ENCODE measurements around the gene GSDMA.

Gene GSDMA

GRCh38 chr17:39926588-39927100, 36.2 kb upstream of the GSDMA start:
- Mint-ChIP-seq H3K4me3 (peak overlapping the region; percentile 86), H3K27me3 (no peaks in the 10 kb centered on the region), H3K4me1 (peaks cover 76% of the 10 kb centered on the region), H3K36me3 (peaks cover 26% of the 10 kb centered on the region), H3K9me3 (no peaks in the 10 kb centered on the region), H3K27ac (peak overlapping the region; percentile 87)
- ATAC-seq, result peak; percentile 67

GRCh38 chr17:39927101-39927928, 35.5 kb upstream of the GSDMA start, which contains the start of the genes LRRC3C and ORMDL3:
Gene LRRC3C, plus strand, starts transcription at chr17:39927732. Its CDS starts 13,792 bp downstream, at chr17:39941524.
Gene ORMDL3, minus strand, starts transcription at chr17:39927601. Its CDS starts 3,398 bp downstream, at chr17:39924203.
- H3K27ac Mint-ChIP-seq, result peak within 1 kb of the TSS; percentile 87
- peak; percentile 96 for ATAC-seq
- H3K9me3 Mint-ChIP-seq, result no peaks in the 10 kb centered on the region
- H3K27me3 Mint-ChIP-seq, result no peaks in the 10 kb centered on the region
- peak within 1 kb of the TSS; percentile 86 for H3K4me3 Mint-ChIP-seq
- H3K36me3 Mint-ChIP-seq, result peaks cover 19% of the 10 kb centered on the region
- H3K4me1 Mint-ChIP-seq, result peaks cover 69% of the 10 kb centered on the region

DNA sequence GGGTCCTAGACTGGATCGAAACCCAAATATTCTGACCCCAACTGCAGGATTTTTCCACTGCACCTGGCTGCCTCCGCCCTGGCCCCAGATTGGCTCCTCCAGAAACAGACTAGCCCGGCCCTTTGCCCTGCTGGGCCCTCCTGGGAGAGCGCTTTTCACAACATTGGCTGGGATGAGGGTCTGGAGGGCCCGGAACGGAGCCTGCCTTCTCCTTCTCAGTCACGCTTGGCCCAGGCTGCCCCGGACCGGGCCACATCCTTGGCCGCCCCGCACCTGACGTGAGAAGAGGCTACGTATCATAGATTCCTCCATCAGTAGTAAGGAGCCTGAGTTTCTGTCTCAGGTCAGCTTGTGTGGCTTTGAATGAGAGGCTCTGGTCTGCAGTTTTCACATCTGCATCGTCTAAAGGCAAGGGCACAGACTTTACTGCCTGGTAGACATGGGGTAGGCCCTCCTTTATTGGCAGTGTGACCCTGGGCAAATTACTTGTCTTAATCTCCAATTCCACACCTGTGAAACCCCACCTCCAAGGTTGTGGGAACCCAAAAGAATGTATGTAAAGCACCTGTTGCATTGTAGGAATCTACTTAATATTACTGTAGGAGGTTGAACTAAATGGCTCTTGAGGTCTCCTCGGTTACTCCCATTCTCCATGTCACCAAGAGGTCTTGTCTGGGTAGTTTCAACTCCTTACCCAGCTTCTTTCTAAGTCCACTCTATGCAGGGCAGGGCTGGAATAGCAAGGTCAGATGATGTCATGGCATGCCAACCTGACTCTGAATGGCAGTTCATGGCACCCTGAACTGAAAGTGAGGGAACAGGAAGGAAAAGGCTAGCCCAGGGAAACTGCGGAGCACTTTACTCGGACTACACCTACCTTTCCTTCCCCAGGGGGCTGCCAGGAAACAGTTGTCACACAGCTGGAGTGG, 34.6 kb upstream of the GSDMA start:
- Mint-ChIP-seq H3K9me3 (no peaks in the 10 kb centered on the region), H3K36me3 (peaks cover 10% of the 10 kb centered on the region), H3K27me3 (no peaks in the 10 kb centered on the region), H3K4me1 (peaks cover 62% of the 10 kb centered on the region), H3K4me3 (peak overlapping the region; percentile 86), H3K27ac (peak overlapping the region; percentile 87)
- ATAC-seq, result peak; percentile 24

DNA sequence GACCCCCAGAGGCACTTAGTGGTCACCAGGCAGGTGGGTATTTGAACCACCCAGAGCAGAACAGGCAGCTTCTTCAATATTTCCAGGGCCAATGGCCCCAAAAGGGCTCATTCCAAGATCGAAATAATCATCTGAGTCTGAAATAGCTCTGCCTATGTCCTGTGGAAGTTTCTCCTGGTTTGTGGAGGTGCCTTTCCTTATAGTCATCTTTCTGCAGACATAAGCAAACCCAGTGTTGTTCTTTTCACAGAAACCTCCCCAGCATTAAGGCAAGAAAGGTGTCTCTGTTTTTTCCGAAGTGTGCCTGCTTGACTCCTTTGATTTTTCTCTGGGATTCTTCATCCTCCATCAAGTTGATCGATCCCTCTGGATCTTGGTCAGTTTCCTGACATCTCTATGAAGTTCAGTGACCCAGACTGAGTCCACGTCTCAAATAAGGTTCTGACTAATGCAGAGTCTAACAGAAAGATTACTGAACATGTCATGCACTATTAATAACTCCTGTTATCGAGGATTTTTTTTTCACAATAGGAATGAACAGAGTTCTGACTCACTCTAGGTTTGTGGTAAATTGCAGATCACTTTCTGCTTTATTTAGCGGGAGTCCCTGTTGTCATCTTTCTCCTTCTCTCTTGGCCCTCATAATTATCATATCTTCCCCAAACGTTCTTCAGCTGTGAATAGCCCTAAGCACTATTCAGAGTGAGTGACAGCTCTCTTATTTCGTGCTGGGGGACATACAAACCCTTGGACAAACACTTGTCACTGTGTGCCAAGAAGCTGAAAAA, 33.8 kb upstream of the GSDMA start:
- H3K9me3 Mint-ChIP-seq, result no peaks in the 10 kb centered on the region
- H3K27ac Mint-ChIP-seq, result peak overlapping the region; percentile 87
- peaks cover 62% of the 10 kb centered on the region for H3K4me1 Mint-ChIP-seq
- H3K27me3 Mint-ChIP-seq, result no peaks in the 10 kb centered on the region
- no peak overlapping the region for H3K4me3 Mint-ChIP-seq
- H3K36me3 Mint-ChIP-seq, result peaks cover 5% of the 10 kb centered on the region
- ATAC-seq, result peak; percentile 58

DNA sequence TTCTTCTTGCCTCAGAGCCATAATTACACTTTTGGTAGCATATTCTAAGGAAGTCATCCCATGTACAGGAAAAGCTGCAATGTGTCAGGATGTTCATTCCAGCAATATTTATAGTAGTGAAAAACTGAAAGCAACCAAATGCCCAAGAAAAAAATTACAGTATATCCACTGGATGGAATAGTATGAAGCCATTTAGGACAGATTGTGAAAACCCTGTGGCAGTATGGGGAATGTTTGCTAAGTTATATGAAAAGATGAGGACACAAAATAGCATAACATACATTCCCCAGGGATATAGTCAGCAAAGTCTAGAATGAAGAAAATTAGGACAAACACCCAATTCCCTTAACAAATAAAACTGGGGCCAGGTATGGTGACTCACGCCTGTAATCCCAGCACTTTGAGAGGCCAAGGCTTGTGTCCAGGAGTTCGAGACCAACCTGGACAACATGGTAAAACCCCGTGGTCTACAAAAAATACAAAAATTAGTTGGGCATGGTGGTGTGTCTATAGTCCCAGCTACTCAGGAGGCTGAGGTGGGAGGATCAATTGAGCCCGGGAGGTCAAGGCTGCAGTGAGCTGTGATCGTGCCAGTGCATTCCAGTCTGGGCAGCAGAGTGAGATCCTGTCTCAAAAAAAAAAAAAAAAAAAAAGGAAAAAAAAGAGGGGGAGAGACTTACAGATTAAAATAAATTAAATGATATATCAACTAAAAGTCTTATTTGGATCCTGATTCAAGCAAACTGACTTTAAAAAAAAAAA, 33.0 kb upstream of the GSDMA start:
- Mint-ChIP-seq H3K4me1 (peaks cover 54% of the 10 kb centered on the region), H3K36me3 (no peaks in the 10 kb centered on the region), H3K27me3 (no peaks in the 10 kb centered on the region), H3K27ac (no peak overlapping the region), H3K9me3 (no peaks in the 10 kb centered on the region), H3K4me3 (no peak overlapping the region)
- no peak for ATAC-seq

DNA sequence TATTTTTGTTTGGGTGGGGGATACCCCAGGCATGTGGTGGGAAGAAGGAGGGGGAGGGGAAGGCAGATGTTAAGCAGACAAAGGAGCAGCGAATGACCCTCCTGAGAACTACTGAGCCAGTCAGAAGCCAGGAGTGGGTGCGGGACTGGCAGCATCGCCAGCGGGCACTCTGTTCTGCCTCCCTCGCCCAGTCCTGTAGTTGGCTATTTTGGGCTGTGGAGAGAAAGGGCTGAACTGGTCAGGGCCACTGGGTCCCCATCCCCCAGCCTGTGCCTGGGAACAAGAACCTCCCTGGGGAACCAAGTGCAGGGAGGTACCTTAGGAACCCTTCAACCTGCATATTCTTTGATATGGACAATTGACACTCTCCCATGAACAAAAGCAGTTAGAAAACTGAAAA, 28.9 kb upstream of the GSDMA start:
- Mint-ChIP-seq H3K4me1 (peaks cover 30% of the 10 kb centered on the region), H3K27ac (no peak overlapping the region), H3K9me3 (no peaks in the 10 kb centered on the region), H3K4me3 (no peak overlapping the region), H3K36me3 (no peaks in the 10 kb centered on the region), H3K27me3 (no peaks in the 10 kb centered on the region)
- ATAC-seq, result no peak

DNA sequence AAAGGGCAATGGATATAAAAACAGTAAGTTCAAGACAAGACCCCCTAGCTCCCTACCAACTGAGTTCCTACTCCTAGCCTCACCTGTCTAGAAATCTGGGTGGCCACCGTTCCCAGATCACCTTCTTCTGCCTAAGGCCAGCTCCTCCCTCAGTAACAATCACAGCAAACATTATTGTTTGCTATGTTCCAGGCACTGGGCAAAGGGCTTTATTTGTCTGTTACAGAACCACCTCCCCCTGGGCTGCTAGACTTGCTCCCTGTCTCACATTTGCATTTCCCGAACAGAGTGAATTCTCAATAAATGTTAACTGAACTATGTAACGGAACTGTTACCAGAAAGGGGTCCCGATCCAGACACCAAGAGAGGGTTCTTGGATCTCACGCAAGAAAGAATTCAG, 28.5 kb upstream of the GSDMA start:
- H3K9me3 Mint-ChIP-seq, result no peaks in the 10 kb centered on the region
- no peaks in the 10 kb centered on the region for H3K36me3 Mint-ChIP-seq
- H3K4me1 Mint-ChIP-seq, result peaks cover 30% of the 10 kb centered on the region
- H3K4me3 Mint-ChIP-seq, result no peak overlapping the region
- ATAC-seq, result no peak
- no peak overlapping the region for H3K27ac Mint-ChIP-seq
- H3K27me3 Mint-ChIP-seq, result no peaks in the 10 kb centered on the region

DNA sequence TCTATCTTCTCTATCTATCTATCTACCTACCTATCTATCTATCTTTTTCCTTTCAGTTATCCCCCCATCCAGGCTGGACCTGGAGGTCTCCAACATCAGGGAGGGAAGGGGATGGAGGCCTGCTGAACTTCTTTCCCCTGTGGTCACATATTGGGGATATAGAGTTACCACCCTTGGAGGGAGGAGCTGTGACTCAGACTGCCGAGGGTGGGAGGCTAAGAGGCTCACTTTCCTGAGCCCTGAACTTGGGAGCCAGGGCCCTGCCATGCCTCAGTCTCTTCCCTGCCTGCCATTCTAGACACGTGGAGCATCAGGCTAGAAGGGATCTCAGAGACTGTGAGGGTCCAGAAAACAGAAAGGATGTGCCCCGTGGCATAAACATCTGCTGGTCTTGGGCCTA, 26.9 kb upstream of the GSDMA start:
- no peak for ATAC-seq
- H3K4me3 Mint-ChIP-seq, result no peak overlapping the region
- H3K4me1 Mint-ChIP-seq, result peaks cover 36% of the 10 kb centered on the region
- no peaks in the 10 kb centered on the region for H3K27me3 Mint-ChIP-seq
- H3K27ac Mint-ChIP-seq, result no peak overlapping the region
- no peaks in the 10 kb centered on the region for H3K9me3 Mint-ChIP-seq
- H3K36me3 Mint-ChIP-seq, result no peaks in the 10 kb centered on the region

- Mint-ChIP-seq H3K4me1 (peaks cover 41% of the 10 kb centered on the region), H3K4me3 (no peak overlapping the region), H3K27ac (peak overlapping the region; percentile 40), H3K27me3 (no peaks in the 10 kb centered on the region), H3K9me3 (no peaks in the 10 kb centered on the region), H3K36me3 (no peaks in the 10 kb centered on the region)
- no peak for ATAC-seq
Observed at GRCh38 chr17:39937447-39937846, 25.4 kb upstream of the GSDMA start.

DNA sequence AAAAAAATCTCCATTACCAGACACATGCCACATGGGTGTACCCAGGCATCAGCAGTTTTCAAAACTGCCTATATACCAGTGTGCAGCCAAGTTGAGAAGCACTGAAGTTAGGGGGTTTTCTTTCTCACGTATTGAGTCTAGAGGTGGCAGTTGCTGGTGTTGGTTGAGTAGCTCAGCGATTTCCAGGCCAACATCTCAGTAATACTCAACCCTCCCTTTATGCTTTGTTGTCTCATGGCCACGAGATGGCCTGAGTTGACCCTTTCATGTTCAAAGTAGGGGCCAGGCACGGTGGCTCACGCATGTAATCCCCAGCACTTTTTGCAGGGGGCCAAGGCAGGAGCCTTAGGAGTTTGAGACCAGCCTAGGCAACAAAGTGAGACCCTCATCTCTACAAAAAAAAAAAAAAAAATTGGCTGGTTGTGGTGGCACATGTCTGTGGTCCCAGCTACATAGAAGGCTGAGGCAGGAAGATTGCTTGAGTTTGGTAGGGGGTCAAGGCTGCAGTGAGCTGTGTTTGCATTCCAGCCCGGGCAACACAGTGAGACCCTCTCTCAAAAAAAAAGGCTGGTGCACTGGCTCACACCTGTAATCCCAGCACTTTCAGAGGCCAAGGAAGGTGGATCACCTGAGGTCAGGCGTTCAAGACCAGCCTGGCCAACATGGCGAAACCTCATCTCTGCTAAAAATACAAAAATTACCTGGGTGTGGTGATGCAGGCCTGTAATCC, 24.5 kb upstream of the GSDMA start:
- Mint-ChIP-seq H3K4me3 (no peak overlapping the region), H3K9me3 (no peaks in the 10 kb centered on the region), H3K27ac (peak overlapping the region; percentile 40), H3K4me1 (peaks cover 47% of the 10 kb centered on the region), H3K36me3 (no peaks in the 10 kb centered on the region), H3K27me3 (no peaks in the 10 kb centered on the region)
- peak; percentile 77 for ATAC-seq

DNA sequence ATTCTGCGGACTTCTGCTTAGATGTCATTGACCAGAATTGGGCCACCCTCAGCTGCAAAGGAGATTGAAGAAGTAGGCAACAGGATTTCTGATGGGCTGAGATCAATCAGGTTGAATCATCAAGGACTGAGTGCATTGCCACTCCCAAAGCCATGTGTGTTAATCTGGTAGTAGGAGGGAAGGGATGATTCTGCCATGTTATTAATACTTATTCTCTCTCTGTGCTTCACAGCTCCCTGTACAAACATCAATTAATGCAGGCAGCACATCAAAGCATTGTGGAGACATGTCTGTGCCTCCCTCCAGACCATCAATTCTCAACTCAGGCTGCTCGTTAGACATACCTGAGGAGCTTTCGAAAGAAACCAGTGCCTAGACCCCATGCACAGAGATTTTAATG, 23.7 kb upstream of the GSDMA start:
- Mint-ChIP-seq H3K27me3 (no peaks in the 10 kb centered on the region), H3K4me3 (no peak overlapping the region), H3K4me1 (peaks cover 52% of the 10 kb centered on the region)

DNA sequence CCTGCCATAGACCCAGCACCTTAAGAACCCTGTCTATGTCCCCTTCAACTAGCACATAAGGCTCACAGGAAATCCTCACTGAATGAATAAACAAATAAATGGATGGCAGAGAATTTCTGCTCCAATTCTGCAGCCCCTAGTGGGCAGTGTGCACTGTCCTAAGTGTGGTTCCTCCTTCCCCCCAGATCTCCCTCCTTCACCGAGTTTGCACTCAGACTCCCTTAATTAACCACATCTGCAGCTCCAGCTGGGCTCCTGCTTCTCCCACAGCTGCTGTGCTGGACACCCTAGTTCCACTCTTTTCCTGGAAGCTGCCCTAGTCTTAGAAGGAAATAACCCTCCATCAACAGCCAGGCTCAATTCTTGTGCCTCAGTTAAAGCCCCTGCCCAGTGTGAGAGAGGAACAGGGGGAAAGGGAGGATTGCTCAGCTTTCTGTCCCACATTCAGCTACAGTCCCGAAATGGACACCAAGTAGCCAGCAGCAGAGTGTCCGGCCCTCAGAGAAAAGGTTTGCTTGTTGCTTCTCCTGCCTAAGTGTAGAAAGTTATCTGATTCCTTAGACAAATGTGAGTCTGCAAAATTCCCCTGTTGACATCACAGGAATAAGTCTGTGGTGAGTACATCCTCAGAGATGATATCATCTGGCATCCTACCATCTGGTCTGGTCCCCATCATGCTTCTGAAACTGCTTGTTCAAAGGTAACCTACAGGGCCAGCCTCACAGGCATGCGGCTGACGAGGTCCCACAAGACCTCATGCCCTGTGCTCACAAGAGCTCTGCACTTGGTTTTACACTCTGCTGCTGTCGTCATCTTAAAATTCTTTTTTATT, 23.0 kb upstream of the GSDMA start:
- Mint-ChIP-seq H3K36me3 (no peaks in the 10 kb centered on the region), H3K4me3 (no peak overlapping the region), H3K4me1 (peaks cover 53% of the 10 kb centered on the region), H3K27ac (peak overlapping the region; percentile 79), H3K9me3 (no peaks in the 10 kb centered on the region), H3K27me3 (no peaks in the 10 kb centered on the region)
- peak; percentile 86 for ATAC-seq

More for the DNA sequence above, 23.7 kb upstream of the GSDMA start:
- no peak for ATAC-seq
- Mint-ChIP-seq H3K27ac (peak overlapping the region; percentile 79), H3K9me3 (no peaks in the 10 kb centered on the region), H3K36me3 (no peaks in the 10 kb centered on the region)

All from stimulated activated memory B cell treated with anti-CD40 and anti-IgM and Interleukin-4, amounts not matched to agents 10 μg/mL and 1 μg/mL and 100 μg/mL, for 72 hours (primary cell).